ENCODE results near the gene TENT5A.
A peak's percentile ranks its signal among the peaks of the same experiment; 100 is the strongest.
"Not testable (repeated sequence)": the region's sequence is repeated elsewhere in the genome, so short reads cannot be mapped to it uniquely, and the experiment has no call there.

Gene TENT5A

DNA sequence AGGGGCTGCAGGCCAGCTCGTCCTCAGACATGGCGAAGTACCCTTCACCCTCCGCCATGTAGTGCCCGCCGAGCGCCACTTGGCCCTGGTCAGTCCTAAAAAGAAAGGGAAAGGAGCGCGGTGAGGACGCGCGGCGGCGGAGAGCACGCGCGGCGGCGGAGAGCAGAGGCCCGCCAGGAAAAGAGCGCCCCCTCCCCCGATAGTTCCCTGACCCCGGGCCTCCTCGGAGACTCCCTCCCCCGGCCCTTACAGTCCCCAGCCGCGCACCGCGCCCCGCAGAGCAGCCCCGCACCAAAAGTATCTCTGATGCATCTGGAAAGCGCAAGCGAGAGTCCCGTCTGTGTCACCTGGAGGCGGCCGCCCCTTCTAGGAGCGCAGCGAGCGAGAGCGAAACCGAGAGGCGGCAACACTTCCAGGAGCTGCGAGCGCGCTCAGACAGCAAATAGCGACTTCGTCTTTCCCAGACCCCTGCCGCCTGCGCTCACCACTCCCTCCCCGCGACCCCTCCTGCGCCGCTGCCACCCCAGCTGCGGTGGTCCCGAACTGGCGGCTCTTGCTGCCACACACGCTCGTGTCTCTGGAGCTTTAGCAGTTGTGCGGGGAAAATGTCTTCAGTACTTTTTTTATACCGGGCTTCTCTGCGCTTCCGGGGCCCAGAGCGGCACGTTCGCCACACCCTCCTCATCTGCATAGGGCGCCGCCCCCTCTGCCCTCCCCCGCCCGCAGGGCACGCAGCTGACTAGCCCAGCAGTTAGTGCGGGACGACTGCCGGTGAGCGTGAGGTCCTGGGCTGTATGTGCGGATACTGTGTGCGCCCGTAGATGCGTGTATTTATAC lies at the start of gene TENT5A:
Gene TENT5A, minus strand, starts transcription at position 598 of the 837 bp plus-strand sequence. Its CDS starts 540 bp downstream, at position 58.
- peak; percentile 81 for DNase-seq

GRCh38 chr6:81801489-81801888 lies 49.0 kb upstream of the TENT5A start:
- DNase-seq: no peak

- no peak for DNase-seq
These were observed 48.2 kb upstream of the TENT5A start for GRCh38 chr6:81800666-81801065.

GRCh38 chr6:81799323-81799722 lies 46.8 kb upstream of the TENT5A start:
- no peak for DNase-seq

DNA sequence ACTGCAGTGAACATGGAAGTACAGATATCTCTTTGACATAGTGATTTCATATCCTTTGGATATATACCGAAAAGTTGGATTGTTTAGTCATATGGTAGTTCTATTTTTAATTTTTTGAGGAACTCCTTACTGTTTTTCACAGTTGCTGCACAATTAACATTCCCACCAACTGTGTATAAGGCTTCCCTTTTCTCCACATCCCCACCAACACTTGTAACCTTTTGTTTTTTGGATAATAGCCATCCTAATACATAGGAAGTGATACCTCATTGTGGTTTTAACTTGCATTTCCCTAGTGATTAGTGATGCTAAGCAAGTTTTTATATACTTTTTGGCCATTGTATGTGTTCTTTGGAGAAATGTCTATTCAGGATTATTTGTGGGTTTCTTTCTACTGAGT lies 45.1 kb upstream of the TENT5A start:
- no peak for DNase-seq

GRCh38 chr6:81795890-81796289 lies 43.4 kb upstream of the TENT5A start:
- no peak for DNase-seq

GRCh38 chr6:81793821-81794475 lies 41.5 kb upstream of the TENT5A start:
- no peak for DNase-seq

- DNase-seq: no peak
These were observed 40.3 kb upstream of the TENT5A start for GRCh38 chr6:81792826-81793225.

DNA sequence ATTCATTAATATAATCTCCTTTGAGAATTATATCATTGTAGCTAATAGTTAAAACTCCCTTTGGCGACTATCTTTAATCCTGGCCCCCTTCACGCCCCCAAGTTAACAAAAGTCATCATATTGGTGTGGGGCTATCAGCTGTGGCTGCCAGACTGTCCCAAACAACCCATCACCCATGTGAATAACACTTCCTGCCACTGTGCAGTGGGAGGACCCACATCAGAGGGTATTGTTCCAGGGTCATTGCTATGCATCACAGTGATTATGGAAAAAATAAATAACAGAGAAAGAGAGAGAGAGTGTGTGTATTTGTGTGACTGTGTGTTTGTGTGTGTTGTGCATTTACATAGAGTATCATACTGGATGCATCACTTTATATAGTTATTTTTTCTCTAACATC lies 39.3 kb upstream of the TENT5A start:
- no peak for DNase-seq

DNA sequence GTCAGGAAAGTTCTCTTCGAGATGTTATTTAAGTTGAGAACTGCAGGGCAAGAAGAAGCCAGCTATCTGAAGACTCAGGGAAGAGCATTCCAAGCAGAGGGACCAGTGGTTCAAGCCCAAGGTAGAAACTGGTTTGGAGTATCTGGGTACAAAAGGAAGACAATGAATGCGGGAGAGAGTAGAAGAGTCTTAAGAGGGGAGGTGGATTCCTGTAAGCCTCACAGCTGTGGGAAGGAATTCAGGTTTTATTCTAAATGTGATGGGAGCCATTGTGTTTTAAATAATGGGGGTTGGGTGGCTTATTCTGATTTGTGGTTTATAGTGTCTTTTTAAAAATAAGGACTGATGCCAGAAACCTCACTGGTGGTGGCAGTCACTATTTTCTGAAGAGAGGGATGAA lies 37.6 kb upstream of the TENT5A start:
- DNase-seq: no peak

DNA sequence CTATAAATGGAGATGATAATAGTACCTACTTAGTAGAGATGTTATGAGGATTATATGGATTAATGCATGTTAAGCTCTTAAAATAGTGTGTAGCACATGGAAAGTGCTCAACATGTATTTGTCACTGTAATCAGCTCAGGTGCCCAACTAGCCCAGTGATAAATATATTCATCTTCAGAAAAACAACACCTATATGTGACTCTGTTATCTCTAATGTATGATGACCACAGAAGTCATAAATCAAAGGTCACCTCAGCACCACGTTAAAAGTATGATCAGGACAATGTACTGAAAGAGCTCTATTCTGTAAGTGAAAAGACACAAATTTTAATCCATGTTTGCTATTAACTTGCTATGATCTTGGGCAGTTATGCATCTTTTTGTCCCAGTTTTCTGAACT lies 36.8 kb upstream of the TENT5A start:
- no peak for DNase-seq

GRCh38 chr6:81788748-81789147 lies 36.3 kb upstream of the TENT5A start:
- no peak for DNase-seq

GRCh38 chr6:81787313-81788068 lies 35.0 kb upstream of the TENT5A start:
- DNase-seq: no peak

DNA sequence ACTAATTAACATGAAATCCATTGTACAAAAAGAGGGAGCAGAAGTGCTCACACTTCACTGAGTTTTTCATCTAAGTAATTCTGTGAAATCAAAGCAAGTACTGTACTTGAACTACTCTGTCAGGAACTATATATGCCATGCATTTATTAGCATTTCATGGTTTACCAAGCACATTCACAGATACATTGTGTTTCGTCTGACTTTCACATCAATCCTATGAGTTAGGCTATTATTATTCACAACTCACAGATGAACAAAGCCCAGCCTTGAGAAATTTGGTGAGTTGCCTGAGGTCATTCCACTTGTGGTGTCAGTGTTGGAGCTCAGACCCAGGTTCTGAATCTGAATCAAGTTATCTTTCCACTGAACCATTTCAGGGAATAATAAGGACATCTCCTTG lies 33.7 kb upstream of the TENT5A start:
- no peak for DNase-seq

GRCh38 chr6:81785377-81785776 lies 32.9 kb upstream of the TENT5A start:
- DNase-seq: no peak

GRCh38 chr6:81783893-81784292 lies 31.4 kb upstream of the TENT5A start:
- DNase-seq: no peak

DNA sequence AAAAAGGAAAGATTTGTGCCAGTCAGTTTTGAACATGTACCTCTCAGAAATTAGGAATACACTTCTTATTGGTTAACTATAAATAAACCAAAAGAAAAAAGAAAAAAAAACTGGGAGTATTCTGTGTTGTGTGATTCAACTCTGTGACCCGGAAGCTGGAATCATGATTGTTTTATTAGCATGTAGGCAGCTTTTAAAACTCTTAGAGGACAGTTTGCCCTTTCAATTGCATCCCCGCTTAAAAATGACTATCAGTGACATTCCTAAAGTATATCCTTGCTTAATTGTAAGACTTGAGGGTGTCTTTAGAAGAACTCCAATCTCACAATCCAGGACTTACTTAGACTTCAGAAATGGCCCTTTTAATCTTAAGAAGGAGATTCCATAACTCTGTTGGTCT lies 29.1 kb upstream of the TENT5A start:
- no peak for DNase-seq

DNA sequence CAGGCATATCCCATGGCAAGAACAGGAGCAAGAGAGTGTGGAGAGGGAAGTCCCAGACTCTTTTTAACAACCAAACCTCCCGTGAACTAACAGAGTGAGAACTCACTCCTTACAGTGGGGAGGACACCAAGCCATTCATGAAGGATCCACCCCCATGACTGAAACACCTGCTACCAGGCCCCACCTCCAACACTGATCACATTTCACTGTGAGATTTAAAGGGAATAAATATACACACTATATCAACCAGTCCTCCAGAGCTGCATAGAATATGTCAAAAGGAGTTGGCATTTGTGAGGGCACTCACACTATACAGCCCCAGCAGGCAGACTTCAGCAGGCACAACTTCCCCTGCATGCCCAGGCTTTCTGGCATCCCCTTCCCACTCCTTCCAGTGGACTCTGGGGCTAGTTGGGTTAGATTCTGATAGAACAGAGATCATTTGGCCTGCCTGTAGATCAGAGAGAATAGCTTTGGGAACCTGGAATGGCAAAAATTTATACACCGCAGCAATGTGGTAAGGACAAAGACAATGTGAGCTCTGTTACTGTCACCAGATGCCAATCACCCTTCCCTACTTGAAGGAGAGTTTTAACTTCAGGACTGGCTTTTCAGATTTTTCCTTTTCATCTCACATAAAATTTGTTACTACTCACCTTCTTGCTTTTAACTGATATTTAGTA lies 25.2 kb upstream of the TENT5A start:
- no peak for DNase-seq

DNA sequence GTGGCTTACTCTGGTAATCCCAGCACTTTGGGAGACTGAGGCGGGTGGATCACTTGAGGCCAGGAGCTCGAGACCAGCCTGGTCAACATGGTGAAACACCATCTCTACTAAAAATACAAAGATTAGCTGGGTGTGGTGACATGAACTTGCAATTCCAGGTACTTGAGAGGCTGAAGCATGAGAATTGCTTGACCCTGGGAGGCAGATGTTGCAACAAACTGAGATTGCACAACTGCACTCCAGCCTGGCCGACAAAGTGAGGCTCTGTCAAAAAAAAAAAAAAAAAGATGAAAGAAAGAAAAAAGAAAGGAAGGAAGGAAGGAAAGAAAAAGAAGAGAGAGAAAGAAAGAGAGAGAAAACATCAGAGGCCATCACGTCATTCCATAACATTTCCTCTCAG lies 23.7 kb upstream of the TENT5A start:
- not testable (repeated sequence) for DNase-seq

GRCh38 chr6:81774542-81774941 lies 22.1 kb upstream of the TENT5A start:
- no peak for DNase-seq

DNA sequence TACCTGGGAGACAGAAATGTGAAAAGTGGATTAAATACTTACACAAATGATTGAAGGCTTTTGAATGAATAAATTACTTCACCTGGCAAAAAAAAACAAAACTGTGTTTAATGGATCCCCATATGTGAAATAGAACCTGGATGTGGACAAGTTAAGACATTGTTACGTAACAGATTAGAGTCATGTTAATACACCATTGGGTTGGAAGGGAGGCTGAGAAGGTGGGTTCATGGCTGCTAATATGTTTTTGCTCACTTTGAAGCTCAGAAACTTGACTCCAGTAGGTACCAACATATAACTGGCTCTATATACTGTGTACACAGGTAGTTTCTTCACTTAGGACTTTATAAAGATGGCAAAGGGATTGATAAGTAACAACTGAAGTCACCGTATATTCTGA lies 21.4 kb upstream of the TENT5A start:
- DNase-seq: no peak

DNA sequence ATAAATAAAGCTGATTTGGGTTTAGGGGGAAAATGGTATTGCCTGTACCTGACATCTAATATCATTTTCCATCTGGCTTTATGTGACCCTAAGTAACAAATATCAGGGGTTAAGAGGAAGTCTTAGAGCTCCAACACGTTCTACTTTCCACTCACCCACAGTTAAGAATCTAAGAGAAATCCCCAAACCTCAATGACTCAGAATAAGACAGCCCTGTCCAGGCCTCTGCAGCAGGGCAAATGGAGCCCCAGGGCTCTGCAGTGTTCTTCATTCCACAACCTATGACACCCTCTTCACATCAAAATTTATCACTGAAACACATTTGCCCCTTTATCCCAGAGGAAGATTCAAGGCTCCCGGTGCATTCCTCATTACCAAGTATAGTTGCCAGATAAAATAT lies 20.3 kb upstream of the TENT5A start:
- no peak for DNase-seq

DNA sequence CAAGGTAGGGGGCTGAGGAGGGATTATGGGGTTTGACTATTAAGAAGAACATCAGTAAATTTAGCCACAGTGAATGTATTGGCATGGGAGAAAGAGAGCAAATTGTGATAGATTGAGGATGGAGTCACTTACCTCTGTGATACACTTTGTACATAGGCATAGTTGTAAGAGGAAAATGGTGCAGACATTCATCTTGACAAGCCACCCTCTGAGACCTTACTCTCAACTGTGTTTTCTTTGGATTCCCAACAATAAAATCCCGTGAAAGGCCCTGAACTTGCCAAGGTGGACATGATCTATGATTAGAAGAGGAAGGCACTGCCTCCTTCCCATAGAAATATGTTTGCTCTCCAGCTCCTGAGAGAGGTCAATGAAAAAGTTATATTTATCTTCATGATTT lies 18.6 kb upstream of the TENT5A start:
- no peak for DNase-seq
